HG03135 (cell line): ENCODE data around the gene SEMA4G.
A peak's percentile ranks its signal among the peaks of the same experiment; 100 is the strongest.

Experiments
- ATAC-seq: cut with Tn5 transposase; IDR thresholded peaks from one replicate; pipeline ENCODE4 v1.9.1; 2021; ENCODE audit warnings: mild to moderate bottlenecking, moderate library complexity; ENCODE audit not compliant: unreplicated experiment

Gene SEMA4G, protein sequence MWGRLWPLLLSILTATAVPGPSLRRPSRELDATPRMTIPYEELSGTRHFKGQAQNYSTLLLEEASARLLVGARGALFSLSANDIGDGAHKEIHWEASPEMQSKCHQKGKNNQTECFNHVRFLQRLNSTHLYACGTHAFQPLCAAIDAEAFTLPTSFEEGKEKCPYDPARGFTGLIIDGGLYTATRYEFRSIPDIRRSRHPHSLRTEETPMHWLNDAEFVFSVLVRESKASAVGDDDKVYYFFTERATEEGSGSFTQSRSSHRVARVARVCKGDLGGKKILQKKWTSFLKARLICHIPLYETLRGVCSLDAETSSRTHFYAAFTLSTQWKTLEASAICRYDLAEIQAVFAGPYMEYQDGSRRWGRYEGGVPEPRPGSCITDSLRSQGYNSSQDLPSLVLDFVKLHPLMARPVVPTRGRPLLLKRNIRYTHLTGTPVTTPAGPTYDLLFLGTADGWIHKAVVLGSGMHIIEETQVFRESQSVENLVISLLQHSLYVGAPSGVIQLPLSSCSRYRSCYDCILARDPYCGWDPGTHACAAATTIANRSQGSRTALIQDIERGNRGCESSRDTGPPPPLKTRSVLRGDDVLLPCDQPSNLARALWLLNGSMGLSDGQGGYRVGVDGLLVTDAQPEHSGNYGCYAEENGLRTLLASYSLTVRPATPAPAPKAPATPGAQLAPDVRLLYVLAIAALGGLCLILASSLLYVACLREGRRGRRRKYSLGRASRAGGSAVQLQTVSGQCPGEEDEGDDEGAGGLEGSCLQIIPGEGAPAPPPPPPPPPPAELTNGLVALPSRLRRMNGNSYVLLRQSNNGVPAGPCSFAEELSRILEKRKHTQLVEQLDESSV

DNA sequence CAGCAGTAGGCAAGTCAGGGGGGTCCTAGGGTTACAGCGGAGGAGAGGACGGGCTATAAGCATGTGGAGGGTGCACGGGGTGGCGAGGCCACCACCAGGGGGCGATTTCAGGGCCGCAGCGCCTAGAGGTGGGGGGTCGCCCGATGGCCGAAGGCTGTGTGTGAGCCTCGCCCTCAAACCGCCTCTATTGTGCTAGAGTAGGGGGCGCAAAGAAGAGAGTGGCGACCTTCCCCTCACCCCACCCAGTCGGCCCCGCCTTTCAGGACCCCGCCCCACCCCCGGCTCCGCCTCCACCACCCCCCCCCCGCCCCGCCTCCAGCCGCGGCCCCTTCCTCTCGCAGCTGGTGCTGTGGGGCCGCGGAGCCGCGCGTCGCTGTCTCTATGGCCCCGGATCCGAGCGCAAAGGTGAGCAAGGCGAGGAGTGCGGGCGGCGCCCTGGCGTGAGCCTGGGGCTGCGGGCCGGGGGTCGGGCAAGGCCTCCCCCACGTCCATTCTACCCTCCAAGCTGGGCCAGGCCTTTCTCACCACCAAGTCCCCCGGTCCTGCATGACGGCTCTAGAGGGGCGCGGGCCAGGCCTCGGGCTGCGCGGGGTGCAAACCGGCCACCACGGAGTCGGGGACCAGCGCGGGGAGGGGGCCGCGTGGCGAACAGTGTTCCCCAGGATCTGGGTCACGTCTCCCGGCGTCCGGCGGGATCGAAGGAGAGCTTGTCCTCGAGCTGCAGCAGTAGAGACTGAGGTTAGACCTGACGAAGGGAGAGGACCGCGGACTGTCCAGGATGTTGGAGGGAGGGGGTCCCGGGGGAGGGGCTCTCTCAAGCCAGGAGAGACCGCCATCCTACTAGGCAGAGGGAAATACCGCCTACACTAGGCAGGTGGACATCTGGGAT lies at the start of gene SEMA4G:
SEMA4G (plus strand) TSS at position 318 of the 889 bp plus-strand sequence. CDS start 3,409 bp downstream, outside the sequence.
- peak; percentile 69 for ATAC-seq

- no peak for ATAC-seq
Observed at GRCh38 chr10:100923580-100923979, 45.7 kb upstream of the SEMA4G start.

DNA sequence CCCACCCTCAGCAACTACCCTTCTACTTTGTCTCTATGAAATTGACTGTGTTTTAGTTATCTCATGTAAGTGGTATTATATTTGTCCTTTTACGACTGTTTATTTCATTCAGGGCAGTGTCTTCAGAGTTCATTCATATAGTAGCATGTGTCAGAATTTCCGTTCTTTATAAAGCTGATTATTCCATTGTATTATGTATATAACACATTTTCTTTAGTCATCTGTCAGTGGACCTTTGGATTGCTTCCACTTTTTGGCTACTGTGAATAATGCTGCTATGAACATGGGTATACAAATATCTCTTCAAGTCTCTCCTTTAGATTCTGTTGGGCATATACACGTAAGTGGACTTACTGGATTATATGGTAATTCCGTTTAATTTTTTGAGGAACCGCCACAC lies 42.0 kb upstream of the SEMA4G start:
- ATAC-seq, result no peak

GRCh38 chr10:100928039-100928438 lies 41.3 kb upstream of the SEMA4G start:
- ATAC-seq, result no peak

DNA sequence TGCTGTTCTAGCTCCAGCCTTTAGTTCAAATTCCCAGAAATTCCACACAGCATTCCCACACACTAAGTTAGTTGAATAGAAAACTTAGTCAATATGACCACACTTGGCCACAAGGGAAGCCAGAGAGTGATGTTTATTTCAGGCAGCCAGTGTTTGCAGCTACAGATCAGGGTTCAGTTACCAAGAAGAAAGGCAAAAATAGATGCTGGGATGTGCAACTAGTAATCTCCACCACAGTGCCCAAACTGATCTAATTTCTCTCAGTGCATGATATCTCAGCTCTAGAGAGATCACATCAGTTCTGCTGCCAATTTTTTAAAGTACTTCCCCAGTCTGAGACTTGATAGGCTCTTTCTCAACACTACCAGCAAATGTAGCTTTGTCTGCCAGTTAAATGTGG lies 38.9 kb upstream of the SEMA4G start:
- ATAC-seq, result no peak

- no peak for ATAC-seq
Observed at GRCh38 chr10:100934084-100934659, 35.1 kb upstream of the SEMA4G start.

GRCh38 chr10:100939763-100940344 lies 29.4 kb upstream of the SEMA4G start:
- no peak for ATAC-seq

DNA sequence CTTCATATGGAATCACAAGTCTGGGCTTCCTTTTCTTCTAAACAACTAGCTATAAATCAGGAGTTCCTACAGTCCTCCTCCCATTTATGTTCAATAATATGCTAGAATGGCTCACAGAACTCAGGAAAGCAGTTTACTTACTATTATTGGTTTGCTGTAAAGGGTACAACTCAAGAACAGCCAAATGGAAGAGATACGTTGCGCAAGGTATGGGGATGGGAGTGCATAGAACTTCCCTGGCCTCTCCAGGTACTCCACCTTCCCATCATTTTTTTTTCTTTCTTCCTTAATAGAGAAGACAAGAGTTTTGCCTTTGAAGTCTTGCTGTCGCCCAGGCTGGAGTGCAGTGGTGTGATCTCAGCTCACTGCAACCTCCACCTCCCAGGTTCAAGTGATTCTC lies 27.1 kb upstream of the SEMA4G start:
- ATAC-seq, result no peak

GRCh38 chr10:100943508-100943907 lies 25.8 kb upstream of the SEMA4G start:
- no peak for ATAC-seq

DNA sequence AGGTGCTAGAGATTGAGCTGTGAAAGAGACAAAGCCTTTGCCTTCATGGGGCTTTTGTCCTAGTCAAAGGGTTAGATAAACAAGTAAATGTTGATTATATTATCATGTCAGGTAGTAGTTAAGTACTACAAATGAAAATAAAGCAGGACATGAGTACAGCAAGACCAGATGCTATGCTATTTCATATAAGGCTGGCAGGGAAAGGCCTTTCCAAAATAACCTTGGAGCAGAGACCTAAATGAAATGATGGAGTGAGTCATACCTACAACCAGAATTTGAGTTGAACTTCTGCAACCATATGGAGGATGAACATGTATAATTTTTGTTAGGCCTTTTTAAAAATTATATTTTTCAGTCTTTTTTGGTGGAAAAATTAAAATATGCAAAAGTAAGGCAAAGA lies 23.6 kb upstream of the SEMA4G start:
- ATAC-seq, result no peak

- ATAC-seq, result no peak
Observed at GRCh38 chr10:100948916-100949315, 20.4 kb upstream of the SEMA4G start.

DNA sequence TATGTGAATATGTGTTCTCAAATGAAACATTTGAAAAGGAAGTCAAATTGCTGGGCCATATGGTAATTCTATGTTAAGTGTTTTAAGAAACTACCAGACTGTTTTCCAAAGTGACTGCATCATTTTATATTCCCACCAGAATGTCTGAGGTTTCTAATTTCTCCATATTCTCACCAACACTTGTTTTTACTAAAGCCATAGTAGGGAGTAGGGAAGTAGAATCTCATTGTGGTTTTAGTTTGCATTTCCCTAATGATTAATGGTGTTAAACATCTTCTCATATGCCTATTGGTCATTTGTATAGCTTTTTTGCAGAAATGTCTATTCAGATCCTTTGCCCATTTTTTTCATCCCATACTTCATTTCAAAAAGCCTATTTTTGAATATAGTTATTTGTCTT lies 9.1 kb upstream of the SEMA4G start:
- no peak for ATAC-seq

- ATAC-seq, result no peak
Observed at GRCh38 chr10:100962351-100963080, 6.8 kb upstream of the SEMA4G start.

DNA sequence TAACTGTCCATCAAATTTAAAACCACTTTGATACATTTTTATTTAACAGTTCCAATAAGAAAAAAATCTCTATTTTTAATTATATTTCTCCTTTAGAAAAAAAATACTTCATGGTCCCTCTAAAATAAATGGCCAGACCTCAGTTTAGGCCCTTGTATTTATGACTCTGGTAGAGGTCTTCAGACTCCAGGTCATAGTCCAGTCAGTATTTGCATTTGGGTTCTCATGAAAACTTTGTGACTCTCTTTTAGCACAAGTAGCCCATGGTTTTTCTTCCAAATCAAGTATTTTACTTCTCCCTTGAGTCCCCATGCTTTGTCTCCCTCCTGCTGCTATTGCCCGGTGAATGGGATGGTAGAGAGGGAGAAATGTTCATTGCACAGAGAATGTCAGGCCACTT lies 5.5 kb upstream of the SEMA4G start:
- no peak for ATAC-seq

- ATAC-seq, result no peak
Observed at GRCh38 chr10:100965820-100966219, 3.5 kb upstream of the SEMA4G start.

DNA sequence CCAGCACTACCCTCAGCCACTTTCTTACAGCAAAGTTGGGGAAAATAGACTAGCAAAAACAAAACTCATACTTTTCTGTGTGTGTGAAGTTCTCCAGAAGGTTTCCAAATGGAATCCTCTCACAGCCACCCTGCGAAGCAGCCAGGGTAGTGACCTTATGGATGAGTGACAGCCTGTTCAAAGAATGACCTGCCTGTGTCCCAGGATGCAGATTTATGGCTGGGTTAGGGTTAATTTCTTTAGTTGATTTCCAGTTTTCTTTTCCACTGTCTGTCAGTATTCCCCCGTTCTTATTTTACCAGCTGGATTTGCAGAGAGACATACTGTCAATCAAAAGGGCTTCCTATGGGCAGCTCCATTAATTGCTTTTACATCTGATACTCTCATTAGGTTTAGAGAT lies 2.4 kb upstream of the SEMA4G start:
- no peak for ATAC-seq

- ATAC-seq, result no peak
Observed at GRCh38 chr10:100967332-100967731, 2.0 kb upstream of the SEMA4G start.

DNA sequence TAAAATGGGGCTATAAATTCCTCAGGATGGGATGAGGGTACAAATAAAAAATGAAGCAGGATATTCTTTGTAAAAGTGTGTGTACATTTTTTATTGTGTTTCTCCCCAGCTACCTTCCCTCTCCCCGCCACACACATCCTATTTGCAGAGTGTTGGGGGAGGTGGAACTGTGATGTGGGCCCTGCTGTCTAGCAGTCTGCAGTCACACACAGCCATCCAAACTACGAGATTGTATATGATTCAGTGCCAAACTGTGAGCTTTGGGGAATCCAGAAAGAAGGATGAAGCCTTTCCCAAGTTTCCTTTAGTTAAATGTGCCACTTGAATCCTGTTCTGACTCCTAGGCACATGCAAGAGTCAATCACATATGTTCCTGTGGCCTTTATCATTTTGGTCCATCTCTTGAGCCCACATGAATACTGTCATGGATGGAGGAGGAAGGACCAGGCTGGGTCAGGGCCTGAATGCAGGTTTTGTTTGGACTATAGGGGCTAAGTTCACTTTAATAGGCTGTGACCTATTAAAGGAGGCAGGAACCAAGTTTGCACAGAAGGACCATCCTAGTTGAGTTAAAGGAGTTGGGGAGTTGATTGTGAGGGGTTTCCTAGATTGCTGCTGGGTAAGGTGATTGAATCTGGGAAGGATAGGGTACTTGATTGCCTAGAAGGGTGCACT lies 1.1 kb upstream of the SEMA4G start:
- ATAC-seq, result no peak

GRCh38 chr10:100968863-100969186 lies 479 bp upstream of the SEMA4G start:
- ATAC-seq, result no peak
